Activated CD8-positive, alpha-beta memory T cell treated with anti-CD3 and anti-CD28 coated beads, Interleukin-2, amount 50 U/mL, for 48 hours (primary cell): ENCODE measurements around the gene BCAM.
"Not testable (repeated sequence)": the region's sequence is repeated elsewhere in the genome, so short reads cannot be mapped to it uniquely, and the experiment has no call there.

ENCODE experiments used
- DNase-seq: peaks from one replicate; pipeline ENCODE4 v3.0.0-alpha.2; 2020

Gene BCAM

DNA sequence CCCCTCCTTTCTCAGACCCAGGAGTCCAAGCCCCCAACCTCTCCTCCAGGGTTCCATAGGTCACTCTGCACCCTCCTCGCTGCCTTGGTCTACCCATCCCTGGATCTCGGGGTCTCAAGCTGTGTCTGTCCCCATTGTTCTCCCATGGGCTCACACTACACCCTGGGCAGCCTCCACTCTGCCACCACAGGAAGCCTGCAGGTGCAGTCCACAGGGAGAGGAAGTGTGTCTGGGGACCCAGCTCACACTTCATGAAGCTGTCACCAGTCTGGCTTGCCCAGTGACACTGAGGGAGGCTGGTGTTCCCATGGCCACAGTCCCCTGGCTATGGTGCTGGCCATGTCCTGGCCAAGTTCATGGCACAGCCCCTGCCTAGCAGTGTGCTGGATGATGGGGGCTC lies 42.5 kb downstream of the BCAM start:
- DNase-seq: no peak

DNA sequence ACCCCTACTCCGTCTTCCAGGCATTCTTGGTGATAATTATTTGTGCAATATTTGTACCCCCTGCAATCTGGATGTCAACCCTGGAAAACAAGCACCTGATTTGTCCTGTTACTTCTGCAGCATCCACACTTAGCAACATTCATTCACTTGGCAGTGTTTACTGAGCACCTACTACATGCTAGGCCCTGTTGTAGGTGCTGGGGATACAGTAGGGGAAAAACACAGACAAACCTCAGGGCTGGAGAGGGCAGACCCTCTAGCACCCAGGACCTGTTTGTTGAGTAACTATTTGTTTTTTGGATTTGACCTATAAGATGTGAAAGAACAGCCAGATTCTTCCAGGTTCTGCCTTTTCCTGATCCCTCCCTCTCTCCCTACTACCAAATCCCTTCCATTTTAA lies 46.7 kb downstream of the BCAM start:
- DNase-seq: no peak

DNA sequence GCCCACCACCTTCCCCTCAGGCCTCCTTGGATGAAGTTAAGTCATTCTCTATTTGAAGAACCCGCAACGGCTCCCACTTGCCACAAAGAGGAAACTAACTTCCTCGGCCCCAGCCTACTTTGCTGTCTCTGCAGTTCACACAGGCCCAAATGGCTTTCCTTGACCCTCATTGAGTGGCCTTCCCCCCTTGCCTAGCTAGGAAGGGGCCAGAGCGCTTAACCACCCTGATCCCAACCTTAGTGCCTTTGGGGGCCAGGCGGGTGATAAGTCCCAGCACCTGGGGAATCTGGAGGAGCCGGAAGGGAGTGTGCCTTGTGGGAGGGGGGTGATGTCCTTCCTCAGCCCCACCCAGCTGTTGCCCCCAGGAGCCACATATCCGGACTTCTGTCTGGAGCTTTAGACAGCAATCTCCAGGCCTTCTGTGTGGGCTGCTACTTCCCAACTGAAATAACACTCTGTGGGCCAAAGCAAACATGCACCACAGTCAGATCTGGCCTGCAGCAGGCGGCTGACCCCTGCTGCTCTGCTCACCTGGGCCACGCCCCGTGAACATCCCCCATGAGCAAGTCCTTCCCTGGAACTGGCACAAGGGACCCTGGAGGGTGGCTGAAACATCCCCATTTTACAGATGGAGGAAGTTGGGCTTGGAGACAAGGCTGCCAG lies 47.6 kb downstream of the BCAM start:
- DNase-seq: no peak

DNA sequence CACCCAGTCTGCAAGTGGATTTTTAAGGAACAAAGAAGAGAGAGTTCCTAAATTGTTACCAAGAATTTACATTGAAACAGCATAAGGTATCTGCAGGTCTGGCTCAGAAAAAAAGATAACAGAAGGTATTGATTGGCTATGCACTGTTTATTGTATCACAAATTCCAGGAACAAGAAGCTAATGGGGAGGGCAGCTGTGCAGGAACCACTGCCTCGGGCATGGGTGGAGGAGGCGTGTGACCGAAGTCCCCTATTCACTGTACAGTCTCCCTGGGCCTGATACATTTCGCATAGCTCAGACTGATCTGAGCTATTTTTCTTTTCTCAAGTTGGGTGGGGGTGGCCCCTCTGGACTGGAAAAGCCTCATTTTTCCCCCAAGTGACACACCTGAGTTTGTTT lies 48.9 kb downstream of the BCAM start:
- no peak for DNase-seq

DNA sequence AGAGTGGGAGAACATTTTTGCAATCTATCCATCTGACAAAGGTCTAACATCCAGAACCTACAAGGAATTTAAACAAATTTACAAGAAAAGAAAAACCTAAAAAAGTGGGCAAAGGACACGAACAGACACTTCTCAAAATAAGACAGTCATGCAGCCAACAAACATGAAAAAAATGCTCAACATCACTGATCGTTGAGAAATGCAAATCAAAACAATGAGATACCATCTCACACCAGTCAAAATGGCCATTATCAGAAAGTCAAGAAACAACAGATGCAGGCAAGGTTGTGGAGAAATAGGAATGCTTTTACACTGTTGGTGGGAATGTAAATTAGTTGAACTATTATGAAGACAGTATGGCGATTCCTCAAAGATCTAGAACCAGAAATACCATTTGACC lies 52.7 kb downstream of the BCAM start:
- DNase-seq: not testable (repeated sequence)

DNA sequence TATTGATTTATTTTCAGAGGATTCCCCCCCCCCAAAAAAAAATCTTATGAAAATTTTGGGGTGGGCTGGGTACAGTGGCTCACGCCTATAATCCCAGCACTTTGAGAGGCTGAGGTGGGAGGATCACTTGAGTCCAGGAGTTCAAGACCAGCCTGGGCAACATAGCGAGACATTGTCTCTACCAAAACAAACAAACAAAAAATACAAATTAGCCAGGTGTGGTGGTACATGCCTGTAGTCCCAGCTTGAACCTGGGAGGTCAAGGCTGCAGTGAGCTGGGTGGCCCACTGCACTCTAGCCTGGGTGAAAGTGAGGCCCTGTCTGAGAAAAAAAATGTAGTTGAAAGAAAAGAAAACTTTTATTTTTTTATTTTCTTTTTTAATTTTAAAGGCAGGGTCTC lies 55.1 kb downstream of the BCAM start:
- no peak for DNase-seq

DNA sequence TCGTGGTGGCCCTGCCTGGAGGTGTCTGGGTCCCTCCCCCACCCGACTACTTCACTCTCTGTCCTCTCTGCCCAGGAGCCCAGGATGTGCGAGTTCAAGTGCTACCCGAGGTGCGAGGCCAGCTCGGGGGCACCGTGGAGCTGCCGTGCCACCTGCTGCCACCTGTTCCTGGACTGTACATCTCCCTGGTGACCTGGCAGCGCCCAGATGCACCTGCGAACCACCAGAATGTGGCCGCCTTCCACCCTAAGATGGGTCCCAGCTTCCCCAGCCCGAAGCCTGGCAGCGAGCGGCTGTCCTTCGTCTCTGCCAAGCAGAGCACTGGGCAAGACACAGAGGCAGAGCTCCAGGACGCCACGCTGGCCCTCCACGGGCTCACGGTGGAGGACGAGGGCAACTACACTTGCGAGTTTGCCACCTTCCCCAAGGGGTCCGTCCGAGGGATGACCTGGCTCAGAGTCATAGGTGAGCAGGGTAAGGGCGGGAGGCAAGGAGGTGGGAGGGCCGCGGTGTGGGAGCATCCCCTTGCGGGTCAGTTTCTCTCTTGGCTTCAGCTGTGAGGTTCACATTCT lies 56.4 kb downstream of the BCAM start:
- DNase-seq: no peak

DNA sequence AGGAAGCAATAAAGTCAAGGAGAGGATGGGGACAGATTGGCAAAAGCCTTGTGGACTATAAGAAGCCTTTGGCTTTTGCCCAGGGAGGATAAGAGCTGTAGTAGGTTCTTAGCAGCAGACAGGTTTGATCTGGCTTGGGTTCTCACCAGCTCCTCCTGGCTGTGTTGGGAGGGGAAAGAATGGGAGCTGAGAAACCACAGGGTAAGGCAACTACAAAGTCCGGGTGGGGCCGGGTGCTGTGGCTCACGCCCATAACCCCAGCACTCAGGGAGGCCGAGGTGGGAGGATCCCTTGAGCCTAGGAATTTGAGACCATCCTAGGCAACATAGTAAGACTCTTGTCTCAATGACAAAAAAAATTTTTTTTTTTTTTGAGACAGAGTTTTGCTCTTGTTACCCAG lies 57.8 kb downstream of the BCAM start:
- DNase-seq: no peak

DNA sequence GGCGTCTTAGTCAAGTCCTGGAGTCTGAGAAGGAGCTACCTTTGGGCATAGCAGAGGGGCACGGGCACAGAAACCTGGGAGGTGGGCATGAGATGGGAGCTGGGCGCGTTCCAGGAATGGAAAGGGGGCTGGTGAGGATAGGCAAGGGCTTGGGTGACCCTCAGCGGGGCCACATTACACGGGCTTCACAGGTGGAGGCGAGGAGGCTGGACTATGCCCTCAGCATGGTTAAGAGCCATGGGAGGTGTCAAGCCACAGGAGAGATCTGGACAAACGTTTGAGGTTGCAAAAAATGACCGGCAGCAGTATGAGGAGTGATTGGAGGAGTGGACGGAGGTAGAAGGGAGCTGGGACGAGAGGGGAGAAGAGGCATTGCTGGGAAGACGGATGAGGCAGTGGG lies 58.7 kb downstream of the BCAM start:
- no peak for DNase-seq

DNA sequence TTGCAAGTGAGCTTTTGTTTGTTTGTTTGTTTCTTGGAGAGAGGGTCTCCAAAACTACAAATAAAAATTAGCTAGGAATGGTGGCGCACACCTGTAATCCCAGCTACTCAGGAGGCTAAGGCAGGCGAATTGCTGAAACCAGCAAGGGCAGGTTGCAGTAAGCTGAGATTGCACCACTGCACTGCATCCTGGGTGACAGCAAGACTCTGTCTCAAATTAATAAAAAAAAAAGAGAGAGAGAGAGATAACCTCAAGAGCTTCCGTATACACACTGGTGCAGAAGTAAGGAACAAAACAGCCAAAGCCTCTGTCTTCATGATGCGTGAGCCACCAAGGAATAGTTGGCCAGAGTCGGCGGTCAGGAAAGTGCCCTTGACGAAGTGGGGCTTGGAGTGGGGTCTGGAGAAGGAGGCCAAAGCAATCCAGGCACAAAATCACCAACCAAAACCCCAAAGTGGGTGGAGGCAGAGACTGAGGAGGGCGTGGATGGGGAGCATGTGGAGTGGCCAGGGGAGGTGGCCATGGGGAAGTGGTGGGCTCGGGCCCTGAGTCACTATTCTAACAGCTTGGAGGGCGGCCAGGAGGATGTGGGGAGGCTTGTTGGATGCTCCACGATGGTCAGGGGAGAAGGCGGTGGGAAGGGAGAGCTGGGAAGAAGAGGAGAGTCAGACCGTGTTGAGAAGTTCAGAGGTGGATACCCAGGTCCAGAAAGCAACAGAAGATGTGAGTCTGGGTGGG lies 61.0 kb downstream of the BCAM start:
- DNase-seq: no peak
